NCI-H460 (cell line): ENCODE results near the gene CINP. TPM values are rescaled to one million over a fixed set of nuclear protein-coding genes. Genes with fewer than 3 reads are reported as not detected.
"Not testable (repeated sequence)": the region's sequence is repeated elsewhere in the genome, so short reads cannot be mapped to it uniquely, and the experiment has no call there.

Experiments used
- DNase-seq: peaks from one replicate; pipeline ENCODE4 v3.0.0-alpha.2; 2016; ENCODE audit warnings: low read depth; ENCODE audit errors: extremely low read depth
- total RNA-seq: library from RNA; depleted of rRNA; stranded (reverse); fragments of >200 nt; shearing (Covaris generic); gene quantifications from 2 replicates; pipeline ENCODE4 v1.2.3, GENCODE V29; 2014

Gene CINP
- total RNA-seq, 1 experiment from 2014 or later = 96.7 TPM

DNA sequence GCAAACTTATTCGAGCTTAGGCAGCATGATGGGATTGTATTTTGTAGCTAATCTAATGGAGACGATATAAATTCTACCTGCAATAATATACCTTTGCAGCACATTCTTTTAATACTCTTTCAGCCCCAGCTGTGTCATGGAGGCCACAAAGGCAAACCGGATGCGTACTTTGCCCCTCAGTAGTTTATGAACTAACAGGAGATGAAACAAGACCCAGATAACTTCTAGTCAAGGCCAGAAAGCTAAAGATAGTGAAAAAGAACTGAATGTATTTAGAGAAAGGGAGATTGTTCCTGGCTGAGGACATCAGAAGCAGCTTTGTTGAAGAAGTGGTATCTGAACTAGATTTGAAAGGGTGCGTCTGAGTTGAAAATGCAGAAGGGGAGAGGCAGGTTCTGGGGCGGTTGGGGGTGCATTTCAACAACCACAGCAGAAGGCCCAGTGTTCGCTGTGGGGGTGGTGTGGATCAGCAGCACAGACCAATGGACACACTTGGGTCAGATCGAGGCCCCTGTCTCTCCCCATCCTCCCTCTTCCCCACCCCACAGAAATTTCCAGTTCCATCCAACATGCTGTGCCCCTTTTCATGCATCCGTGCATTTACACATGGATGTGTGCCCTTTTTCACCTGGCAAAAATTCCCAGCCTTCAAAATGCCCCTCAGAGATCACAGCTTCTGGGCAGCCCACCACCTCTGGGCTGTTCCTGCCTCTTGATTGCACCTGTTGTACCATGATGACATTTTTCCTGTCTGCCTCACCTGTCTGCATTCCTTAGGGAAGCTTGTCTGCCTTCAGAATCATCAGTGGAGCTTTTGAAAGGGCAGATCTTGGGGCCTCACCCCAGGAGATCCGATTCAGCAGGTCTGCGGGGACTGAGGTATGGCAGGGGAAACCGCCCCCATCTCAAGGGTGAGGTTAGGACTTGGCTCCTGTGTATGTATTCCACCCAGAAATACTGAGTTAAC is 41.0 kb downstream of the CINP start:
- DNase-seq = no peak

DNA sequence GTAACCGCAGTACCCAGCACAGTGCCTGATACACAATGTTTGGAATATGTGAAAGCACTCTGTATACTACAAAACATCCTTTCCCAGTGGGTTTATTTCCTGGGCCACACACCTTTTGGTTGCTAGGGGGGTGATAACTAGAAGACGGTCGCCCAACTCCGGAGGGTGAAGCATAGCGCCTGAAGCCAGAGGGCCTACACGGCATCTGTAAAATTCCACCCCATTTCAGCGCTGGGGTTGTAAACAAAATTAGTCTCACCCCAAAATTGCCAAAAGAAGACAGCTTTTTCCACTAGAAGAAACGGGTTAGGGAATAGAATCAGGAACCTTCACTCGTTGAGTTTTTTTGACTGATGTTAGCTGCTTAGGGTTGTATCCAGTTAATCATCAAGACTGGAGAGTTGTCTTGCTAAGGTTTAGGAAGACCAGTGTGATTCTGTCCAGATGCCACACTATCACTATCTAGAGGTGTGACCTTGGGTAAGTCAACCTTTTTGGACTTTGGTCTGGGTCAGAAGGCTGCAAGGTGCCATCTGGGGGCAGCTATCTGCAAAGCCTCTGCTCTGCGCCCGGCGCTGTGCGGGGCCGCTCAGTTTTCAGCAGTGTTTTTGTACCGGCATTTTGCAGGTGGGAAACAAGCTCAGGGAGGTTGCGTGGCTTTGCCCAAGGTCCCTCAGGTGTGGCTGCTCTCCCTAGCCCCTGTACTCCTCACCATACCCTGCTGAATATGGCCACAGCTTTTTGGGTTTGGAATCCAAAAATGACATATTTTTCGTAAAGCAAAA is 41.8 kb downstream of the CINP start:
- DNase-seq = no peak

DNA sequence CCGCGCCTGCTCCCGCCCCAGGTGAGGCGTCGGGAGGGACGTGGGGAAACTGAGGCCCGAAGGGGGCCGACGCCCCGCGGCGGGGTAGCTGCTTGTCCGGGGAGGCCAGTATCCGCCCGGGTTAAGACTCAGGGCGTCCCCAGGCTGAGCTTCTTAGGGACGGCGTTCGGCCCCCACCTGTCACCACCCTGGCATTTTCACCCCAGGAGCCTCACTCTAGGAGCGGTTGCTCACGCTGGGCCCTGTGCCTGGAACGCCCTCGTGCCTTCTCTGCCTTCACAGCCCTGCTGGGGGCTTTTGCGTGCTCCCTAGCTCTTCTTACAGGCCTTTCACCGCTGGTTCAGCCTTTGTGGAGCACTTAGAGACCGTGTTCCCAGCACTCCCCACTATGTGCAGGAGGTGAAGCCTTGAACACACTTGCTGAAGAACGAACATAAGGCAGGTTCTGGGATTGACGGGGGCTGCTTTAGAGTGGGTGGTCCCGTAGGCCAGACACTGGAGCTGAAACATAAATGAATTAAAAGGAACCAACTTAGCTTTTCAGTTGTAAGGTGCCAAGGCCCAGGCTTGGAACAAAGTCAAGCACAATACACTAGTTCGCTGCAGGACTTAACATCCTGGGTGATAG is 42.5 kb downstream of the CINP start:
- DNase-seq = no peak

DNA sequence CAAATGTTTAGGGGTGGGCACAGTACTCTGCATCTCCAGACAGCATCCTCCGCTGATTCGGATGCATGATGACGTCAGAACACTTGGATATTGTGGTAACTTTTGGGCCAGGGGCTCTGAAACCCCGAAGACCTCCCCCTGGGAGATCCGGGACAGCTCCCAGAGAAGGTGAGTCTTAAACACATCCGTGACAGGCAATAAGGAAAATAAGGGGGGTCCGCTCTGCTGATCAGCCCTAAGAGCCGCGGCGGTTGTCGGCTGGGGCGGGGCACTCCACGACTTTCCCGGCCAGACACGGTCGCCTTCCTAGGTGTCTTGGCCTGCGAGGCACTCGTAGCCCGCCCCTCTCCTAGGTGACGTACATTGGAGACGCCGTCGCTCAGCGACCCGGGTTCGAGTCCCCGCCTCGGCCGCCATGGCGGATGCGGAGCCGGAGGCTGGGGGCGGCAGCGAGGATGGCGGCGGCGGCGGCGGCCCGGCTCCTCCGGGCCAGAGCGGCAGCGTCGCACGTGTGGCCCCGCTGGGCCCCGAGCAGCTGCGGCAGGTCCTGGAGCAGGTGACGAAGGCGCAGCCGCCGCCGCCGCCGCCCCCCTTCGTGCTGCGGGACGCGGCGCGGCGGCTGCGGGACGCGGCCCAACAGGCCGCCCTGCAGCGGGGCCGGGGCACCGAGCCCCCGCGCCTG is 43.2 kb downstream of the CINP start, which contains the start of gene ZNF839:
ZNF839 (plus strand) TSS at position 396 of the 682 bp plus-strand sequence; CDS start at position 416, 20 bp downstream.
- DNase-seq = peak; percentile 90

- no peak for DNase-seq
Measured at GRCh38 chr14:102318781-102319276, 43.9 kb downstream of the CINP start.

DNA sequence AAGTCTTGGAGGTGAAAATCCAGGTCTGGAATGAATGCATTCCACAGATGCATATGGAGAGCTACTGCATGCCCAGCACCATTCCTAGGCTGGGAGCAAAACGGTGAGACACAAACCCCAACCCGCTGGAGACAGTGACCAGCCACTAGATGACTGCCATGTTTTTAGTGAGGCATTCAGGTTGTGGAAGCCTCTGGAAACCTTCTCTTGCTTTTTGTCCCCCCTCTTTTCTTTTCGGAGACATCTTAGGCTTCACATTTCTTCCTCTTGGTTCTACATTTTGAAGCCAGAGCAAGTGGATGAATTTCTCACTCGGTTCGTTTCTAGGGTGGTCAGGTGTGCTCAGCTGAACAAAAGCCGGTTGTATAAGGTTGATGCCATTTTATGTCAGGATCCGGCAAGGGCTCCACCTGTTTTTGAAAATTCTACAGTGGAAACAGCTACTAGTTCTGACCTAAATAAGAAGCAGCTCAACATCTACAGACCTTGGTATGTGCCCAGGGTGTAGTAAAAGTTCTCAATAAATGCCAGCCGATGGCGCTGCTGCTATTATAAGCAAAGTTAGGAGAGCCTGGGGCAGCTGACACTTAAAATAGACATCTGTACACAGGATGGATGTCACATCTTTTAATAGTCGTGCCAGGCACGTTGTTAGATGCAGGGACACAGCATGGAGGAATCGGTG is 45.0 kb downstream of the CINP start:
- DNase-seq = peak; percentile 64

GRCh38 chr14:102316743-102317563 is 45.7 kb downstream of the CINP start:
- DNase-seq = peak; percentile 92

- no peak for DNase-seq
Measured at GRCh38 chr14:102316338-102316742, 46.4 kb downstream of the CINP start.

DNA sequence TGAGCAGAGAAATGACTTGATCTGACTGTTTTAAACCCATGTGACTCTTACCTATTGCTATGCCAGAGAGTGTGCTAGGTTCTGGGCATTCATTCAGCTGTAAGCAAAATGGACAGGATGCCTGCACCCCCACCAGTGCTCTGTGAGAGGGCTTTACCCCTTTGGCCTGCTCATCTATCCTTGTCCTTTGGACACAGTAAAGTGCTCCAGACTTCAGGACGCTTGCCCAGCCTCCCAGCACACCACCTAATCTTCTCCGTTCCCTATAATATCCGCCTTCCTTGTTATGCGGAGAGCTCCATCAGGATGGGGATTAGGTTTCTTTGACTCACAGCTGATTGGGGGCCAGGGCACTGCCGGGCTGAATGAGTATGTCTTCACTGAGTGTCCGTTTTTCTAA is 47.6 kb downstream of the CINP start:
- no peak for DNase-seq

GRCh38 chr14:102314242-102315011 is 48.3 kb downstream of the CINP start:
- peak; percentile 82 for DNase-seq

DNA sequence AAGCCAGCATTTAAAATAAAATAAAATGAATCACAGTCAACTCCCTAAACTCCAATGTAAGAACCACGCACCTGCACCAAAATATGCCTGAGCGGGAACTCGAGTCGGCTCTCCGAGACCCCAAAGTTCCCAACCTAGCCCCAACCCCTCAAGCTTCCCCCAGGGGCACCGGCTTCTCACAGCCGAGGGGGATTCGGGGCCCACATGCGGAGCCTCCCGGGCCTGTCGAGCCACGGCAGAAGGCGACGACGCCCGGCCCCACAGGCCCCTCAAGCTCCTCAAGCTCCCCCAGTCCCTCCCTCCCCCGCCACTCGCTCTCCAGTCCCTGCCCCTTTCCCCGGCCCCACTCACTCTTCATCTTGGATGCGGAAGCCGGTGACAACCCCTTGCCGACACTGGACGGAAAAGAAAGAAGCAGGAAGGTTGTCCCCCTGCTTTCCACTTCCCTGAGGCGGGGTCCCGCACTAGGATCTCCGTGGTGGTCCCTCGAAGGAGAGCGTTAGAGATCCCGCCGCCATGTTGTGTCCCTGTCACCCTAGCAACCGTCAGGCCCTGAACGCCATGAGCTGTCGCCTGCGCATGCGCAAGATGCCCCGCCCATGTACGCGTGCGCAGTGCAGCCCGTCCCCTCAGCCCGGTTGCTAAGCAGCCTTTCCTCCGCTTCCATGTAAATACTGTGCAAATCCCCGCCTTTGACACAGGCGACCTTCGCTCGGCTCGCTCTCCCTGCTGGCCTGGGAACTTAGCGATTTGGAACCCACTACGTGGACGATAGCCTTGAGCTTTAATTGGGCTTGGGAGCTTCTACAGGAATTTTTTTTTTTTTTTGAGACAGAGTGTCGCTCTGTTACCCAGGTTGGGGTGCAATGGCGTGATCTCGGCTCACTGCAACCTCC is 57.8 kb downstream of the CINP start, which contains the start of gene MOK:
MOK (minus strand) TSS at position 554 of the 896 bp plus-strand sequence; CDS start at position 358, 196 bp downstream.
- peak; percentile 97 for DNase-seq

DNA sequence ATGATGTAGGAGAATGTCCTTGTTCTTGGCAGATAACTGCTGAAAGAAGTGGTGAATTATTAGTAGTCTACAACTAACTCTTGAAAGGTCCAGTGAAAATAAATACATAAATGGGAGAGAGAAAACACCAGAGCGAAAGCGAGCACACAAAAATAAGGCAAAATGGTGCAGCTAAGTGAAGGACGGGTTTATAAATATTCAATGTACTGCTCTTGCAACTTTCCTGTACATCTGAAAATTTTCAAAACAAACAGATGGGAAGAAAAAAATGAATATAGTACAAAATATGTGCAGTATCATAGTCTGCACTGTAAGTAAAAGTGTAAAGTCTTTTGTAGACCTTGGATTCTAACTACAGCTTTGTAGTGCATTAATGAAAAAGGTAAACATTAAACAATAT is 59.0 kb downstream of the CINP start:
- no peak for DNase-seq

- not testable (repeated sequence) for DNase-seq
Measured at GRCh38 chr14:102298303-102299070, 64.2 kb downstream of the CINP start.
